ENCODE data around the gene LYPLAL1. TPM values are rescaled to one million over a fixed set of nuclear protein-coding genes. Genes with fewer than 3 reads are reported as not detected.
"Not testable (repeated sequence)": the region's sequence is repeated elsewhere in the genome, so short reads cannot be mapped to it uniquely, and the experiment has no call there.

The LYPLAL1 gene
- total RNA-seq, 1 experiment from 2014 or later: 14.6 TPM

GRCh38 chr1:219176168-219176567 is 2.5 kb downstream of the LYPLAL1 start:
- DNase-seq (ENCODE audit: low read depth in 1 of 2, low spot score in 2 of 2): no peak
- Histone ChIP-seq H3K9me3 (replicated peaks) (no peaks in the 10 kb centered on the region), H3K4me1 (replicated peaks) (peaks cover 13% of the 10 kb centered on the region), H3K27ac (no peak overlapping the region), H3K4me3 (no peak overlapping the region), H3K36me3 (no peaks in the 10 kb centered on the region), H3K27me3 (replicated peaks) (no peaks in the 10 kb centered on the region)

- no peak overlapping the region for H3K4me3 ChIP-seq
- H3K9me3 ChIP-seq (replicated peaks): no peaks in the 10 kb centered on the region
- no peak overlapping the region for H3K27ac ChIP-seq
- DNase-seq (ENCODE audit: low read depth in 1 of 2, low spot score in 2 of 2): no peak
- 0 out of 2 replicates have a peak, but pooled peaks cover 3% of the 10 kb centered on the region for H3K36me3 ChIP-seq
- no peaks in the 10 kb centered on the region for H3K27me3 ChIP-seq (replicated peaks)
- peaks cover 13% of the 10 kb centered on the region for H3K4me1 ChIP-seq (replicated peaks)
Measured at GRCh38 chr1:219177363-219177762, 3.7 kb downstream of the LYPLAL1 start.

DNA sequence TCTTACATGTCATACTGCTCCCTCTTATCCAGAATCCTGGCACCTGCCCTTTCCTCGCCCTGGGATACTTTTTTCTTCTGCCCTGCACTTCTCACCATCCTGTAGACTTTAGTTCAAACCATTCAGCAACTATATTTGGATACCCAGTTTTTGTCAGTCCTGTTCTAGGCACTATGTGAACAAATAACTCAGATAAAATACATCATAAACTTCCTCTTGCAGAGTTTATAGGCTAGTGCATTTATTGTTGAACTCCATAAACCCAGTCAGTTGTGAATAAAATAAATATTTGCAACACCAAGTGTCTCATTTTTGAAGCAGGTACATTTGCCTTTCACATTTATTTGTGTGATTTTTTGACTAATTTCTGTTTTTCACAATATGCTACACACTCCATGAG is 4.3 kb downstream of the LYPLAL1 start:
- no peak for DNase-seq (ENCODE audit: low read depth in 1 of 2, low spot score in 2 of 2)
- Histone ChIP-seq H3K36me3 (0 out of 2 replicates have a peak, but pooled peaks cover 3% of the 10 kb centered on the region), H3K4me3 (no peak overlapping the region), H3K4me1 (replicated peaks) (peaks cover 13% of the 10 kb centered on the region), H3K27me3 (replicated peaks) (no peaks in the 10 kb centered on the region), H3K9me3 (replicated peaks) (no peaks in the 10 kb centered on the region), H3K27ac (no peak overlapping the region)

DNA sequence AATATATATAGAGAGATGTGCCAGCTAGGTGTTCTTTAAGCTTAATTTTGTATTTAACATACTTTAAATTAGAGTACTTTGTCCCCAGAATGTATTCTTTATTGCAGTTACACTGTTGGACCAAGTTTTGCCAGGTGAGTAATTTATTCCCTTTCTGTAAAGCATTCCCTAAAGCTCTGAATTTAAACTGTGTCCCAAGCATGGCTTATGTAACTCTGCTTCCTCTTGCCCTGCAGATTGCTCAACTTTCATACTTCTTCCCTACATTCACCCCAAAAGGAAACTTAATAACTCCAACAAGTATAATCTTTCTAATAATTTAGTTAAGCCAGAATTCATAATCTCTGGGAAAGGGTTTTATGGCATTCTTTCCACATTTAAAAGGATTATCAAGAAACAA is 5.6 kb downstream of the LYPLAL1 start:
- no peak overlapping the region for H3K27ac ChIP-seq
- peaks cover 7% of the 10 kb centered on the region; the same call in 1 of the 2 replicates for H3K36me3 ChIP-seq
- no peaks in the 10 kb centered on the region for H3K27me3 ChIP-seq (replicated peaks)
- no peak for DNase-seq (ENCODE audit: low read depth in 1 of 2, low spot score in 2 of 2)
- H3K4me3 ChIP-seq: no peak overlapping the region
- H3K4me1 ChIP-seq (replicated peaks): peaks cover 8% of the 10 kb centered on the region
- H3K9me3 ChIP-seq (replicated peaks): no peaks in the 10 kb centered on the region

DNA sequence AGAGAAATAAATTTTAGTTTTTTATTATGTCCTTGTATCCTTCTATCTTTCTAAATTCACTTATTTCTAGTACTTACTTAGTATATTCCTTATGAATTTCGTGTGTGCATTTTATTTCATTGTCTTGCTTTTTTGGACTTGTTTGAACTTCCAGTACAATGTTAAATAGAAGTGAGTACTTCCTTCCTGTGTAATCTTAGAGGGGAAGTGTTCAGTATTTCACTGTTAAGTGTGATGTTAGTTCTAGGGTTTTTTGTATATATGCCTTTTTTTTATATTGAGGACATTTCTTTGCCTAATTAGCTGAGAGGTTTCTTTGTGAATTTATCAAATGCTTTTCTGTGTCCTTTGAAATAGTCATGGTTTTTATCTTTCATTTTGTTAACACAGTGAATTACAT is 10.7 kb downstream of the LYPLAL1 start:
- H3K9me3 ChIP-seq (replicated peaks): no peaks in the 10 kb centered on the region
- no peaks in the 10 kb centered on the region for H3K27me3 ChIP-seq (replicated peaks)
- H3K36me3 ChIP-seq: peaks cover 11% of the 10 kb centered on the region; the same call in 1 of the 2 replicates
- H3K4me3 ChIP-seq: no peak overlapping the region
- peaks cover 13% of the 10 kb centered on the region for H3K4me1 ChIP-seq (replicated peaks)
- H3K27ac ChIP-seq: no peak overlapping the region
- no peak for DNase-seq (ENCODE audit: low read depth in 1 of 2, low spot score in 2 of 2)

DNA sequence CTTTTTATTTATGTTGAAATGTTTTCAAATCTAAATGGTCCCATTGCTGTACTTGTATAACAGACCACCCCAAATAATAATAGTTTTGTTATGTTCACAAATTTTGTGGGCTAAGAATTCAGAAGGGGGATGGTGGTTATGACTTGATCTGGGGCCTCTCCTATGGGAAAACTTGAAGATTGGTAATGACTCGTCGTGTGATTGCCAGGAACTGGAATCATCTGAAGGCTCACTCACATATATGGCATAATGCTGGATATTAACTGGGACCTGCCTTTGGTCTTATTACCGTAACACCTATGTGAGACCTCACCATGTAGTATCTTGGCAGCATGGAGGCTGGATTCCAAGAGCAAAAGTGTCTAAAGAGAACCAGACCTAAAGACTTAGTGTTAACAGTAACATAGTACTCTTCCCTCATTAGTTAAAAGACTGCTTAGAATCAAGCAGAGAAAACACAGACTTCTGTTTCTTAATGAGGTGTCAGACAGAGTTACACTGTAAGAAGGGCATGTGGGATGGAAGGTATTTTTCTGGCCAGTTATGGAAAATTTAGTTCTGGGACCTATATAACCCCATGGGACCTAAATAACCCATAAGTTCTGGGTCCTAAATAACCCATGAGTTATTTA is 11.9 kb downstream of the LYPLAL1 start:
- DNase-seq (ENCODE audit: low read depth in 1 of 2, low spot score in 2 of 2): no peak
- H3K4me3 ChIP-seq: no peak overlapping the region
- no peaks in the 10 kb centered on the region for H3K27me3 ChIP-seq (replicated peaks)
- peaks cover 11% of the 10 kb centered on the region; the same call in 1 of the 2 replicates for H3K36me3 ChIP-seq
- H3K9me3 ChIP-seq (replicated peaks): no peaks in the 10 kb centered on the region
- no peak overlapping the region for H3K27ac ChIP-seq
- peaks cover 18% of the 10 kb centered on the region for H3K4me1 ChIP-seq (replicated peaks)

- Histone ChIP-seq H3K4me1 (replicated peaks) (peaks cover 18% of the 10 kb centered on the region), H3K9me3 (replicated peaks) (no peaks in the 10 kb centered on the region), H3K36me3 (peaks cover 8% of the 10 kb centered on the region; the same call in 1 of the 2 replicates), H3K27me3 (replicated peaks) (no peaks in the 10 kb centered on the region), H3K4me3 (no peak overlapping the region), H3K27ac (peak overlapping the region; percentile 76)
- DNase-seq (ENCODE audit: low read depth in 1 of 2, low spot score in 2 of 2): no peak
Measured at GRCh38 chr1:219188331-219188803, 14.7 kb downstream of the LYPLAL1 start.

- Histone ChIP-seq H3K36me3 (peaks cover 4% of the 10 kb centered on the region; the same call in 1 of the 2 replicates), H3K27me3 (replicated peaks) (no peaks in the 10 kb centered on the region), H3K4me3 (no peak overlapping the region), H3K9me3 (replicated peaks) (no peaks in the 10 kb centered on the region), H3K4me1 (replicated peaks) (peaks cover 18% of the 10 kb centered on the region), H3K27ac (peak overlapping the region; percentile 76)
- peak in 1 of 2 experiments; percentile 76 for DNase-seq (ENCODE audit: low read depth in 1 of 2, low spot score in 2 of 2)
Measured at GRCh38 chr1:219189021-219189824, 15.5 kb downstream of the LYPLAL1 start.

GRCh38 chr1:219189952-219190351 is 16.3 kb downstream of the LYPLAL1 start:
- H3K27me3 ChIP-seq (replicated peaks): no peaks in the 10 kb centered on the region
- peaks cover 18% of the 10 kb centered on the region for H3K4me1 ChIP-seq (replicated peaks)
- H3K36me3 ChIP-seq: no peaks in the 10 kb centered on the region
- no peak for DNase-seq (ENCODE audit: low read depth in 1 of 2, low spot score in 2 of 2)
- H3K9me3 ChIP-seq (replicated peaks): no peaks in the 10 kb centered on the region
- no peak overlapping the region for H3K27ac ChIP-seq
- no peak overlapping the region for H3K4me3 ChIP-seq

DNA sequence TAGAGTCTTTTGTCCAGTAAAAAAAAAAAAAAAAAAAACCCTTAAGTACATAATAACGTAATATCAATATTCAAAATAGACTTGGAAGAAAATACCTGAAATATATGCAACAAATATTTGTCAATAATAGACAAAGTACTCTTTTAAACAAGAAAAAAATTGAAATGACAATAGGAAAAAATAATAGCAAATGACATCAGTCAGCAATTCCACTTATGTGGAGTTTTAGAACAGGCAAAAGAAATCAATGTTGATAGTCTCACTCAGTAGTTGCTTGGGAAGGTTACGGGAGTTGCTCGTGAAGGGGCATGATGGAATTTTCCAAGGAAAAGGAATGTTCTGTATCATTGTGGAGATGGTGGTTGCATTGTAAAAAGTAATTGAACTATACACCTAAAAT is 16.9 kb downstream of the LYPLAL1 start:
- 0 out of 2 replicates have a peak, but pooled peaks cover under 1% of the 10 kb centered on the region for H3K36me3 ChIP-seq

GRCh38 chr1:219195833-219196232 is 22.2 kb downstream of the LYPLAL1 start:
- not testable (repeated sequence) for H3K27ac ChIP-seq; DNase-seq (ENCODE audit: low read depth in 1 of 2, low spot score in 2 of 2); H3K4me3 ChIP-seq; H3K9me3 ChIP-seq (replicated peaks); H3K36me3 ChIP-seq; H3K27me3 ChIP-seq (replicated peaks); H3K4me1 ChIP-seq (replicated peaks)

More for the DNA sequence above, 16.9 kb downstream of the LYPLAL1 start:
- Histone ChIP-seq H3K4me3 (no peak overlapping the region), H3K9me3 (replicated peaks) (no peaks in the 10 kb centered on the region), H3K27me3 (replicated peaks) (no peaks in the 10 kb centered on the region), H3K27ac (no peak overlapping the region), H3K4me1 (replicated peaks) (peaks cover 18% of the 10 kb centered on the region)
- DNase-seq (ENCODE audit: low read depth in 1 of 2, low spot score in 2 of 2): no peak

DNA sequence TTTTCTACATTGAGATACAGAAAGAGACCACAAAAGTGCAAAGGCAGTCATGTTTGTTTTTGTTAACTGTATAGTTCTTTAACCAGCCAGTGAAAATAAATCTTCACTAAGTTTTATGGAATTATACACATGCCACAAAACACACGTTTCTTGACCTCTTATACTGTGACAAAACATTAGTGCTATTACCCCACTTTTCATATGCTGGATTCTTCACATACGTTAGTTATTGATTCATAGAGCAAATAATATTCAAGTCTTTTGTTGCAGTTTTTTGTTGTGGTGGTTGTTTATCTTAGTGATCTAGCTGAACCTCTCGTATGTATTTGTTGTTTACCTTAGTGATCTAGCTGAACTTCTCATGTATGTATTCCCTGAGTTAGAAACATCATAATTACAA is 28.0 kb downstream of the LYPLAL1 start:
- H3K4me1 ChIP-seq (replicated peaks): no peaks in the 10 kb centered on the region; the same call in 1 of the 2 replicates
- H3K9me3 ChIP-seq (replicated peaks): no peaks in the 10 kb centered on the region
- DNase-seq (ENCODE audit: low read depth in 1 of 2, low spot score in 2 of 2): peak in 1 of 2 experiments; percentile 5
- no peaks in the 10 kb centered on the region for H3K36me3 ChIP-seq
- no peak overlapping the region for H3K4me3 ChIP-seq
- H3K27ac ChIP-seq: no peak overlapping the region
- no peaks in the 10 kb centered on the region for H3K27me3 ChIP-seq (replicated peaks)

DNA sequence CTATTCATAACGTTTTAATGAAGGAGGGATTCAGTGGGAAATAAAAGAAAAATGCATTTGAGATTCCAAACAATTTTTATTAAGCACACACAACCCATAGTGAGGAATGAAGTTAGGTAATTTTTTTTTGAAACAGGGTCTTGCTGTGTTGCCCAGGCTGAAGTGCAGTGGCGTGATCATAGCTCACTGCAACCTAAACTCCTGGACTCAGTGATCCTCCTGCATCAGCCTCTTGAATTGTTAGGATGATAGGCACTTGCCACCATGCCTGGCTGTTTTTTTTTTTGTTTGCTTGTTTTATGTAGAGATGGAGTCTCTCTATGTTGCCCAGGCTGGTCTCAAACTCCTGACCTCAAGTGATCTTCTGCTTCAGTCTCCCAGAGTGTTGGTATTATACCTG is 28.9 kb downstream of the LYPLAL1 start:
- H3K9me3 ChIP-seq (replicated peaks): no peaks in the 10 kb centered on the region
- H3K27me3 ChIP-seq (replicated peaks): no peaks in the 10 kb centered on the region
- no peaks in the 10 kb centered on the region for H3K36me3 ChIP-seq
- DNase-seq (ENCODE audit: low read depth in 1 of 2, low spot score in 2 of 2): no peak
- H3K27ac ChIP-seq: no peak overlapping the region
- no peaks in the 10 kb centered on the region; the same call in 1 of the 2 replicates for H3K4me1 ChIP-seq (replicated peaks)
- no peak overlapping the region for H3K4me3 ChIP-seq

DNA sequence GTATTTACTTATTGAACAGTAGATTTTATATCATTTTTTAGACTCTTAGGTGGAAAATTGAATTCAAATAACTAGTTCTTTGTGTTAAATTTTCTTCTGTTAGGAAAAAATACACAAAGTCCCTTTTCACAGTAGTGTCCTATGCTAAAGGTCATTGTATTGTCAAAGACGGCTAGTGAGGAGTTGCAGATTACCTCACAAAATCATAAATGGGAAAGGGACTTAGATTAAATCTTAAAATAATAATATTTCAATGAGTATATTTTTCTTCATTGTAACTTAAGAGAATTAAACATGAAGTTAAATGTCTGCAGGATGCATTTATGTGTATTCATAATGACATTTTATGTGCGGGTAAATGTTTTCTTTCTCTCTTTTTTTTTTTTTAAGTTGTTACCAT is 32.7 kb downstream of the LYPLAL1 start:
- Histone ChIP-seq H3K4me1 (replicated peaks) (no peaks in the 10 kb centered on the region; the same call in 1 of the 2 replicates), H3K9me3 (replicated peaks) (no peaks in the 10 kb centered on the region), H3K4me3 (no peak overlapping the region), H3K27me3 (replicated peaks) (no peaks in the 10 kb centered on the region), H3K27ac (no peak overlapping the region), H3K36me3 (no peaks in the 10 kb centered on the region)
- DNase-seq (ENCODE audit: low read depth in 1 of 2, low spot score in 2 of 2): no peak
